Kidney (tissue), 14 donors: ENCODE measurements around the gene EMX1. TPM values are rescaled to one million over a fixed set of nuclear protein-coding genes. Genes with fewer than 3 reads are reported as not detected.

Experiments
- DNase-seq, 5 donors: peaks; one replicate each; pipeline ENCODE4 v3.0.0-alpha.2; 2013 to 2020
- FAIRE-seq: peaks from 2 replicates; lab custom pipeline; 2012; peaks lifted over from hg19 to GRCh38; lab: Jason Lieb, UNC
- H3K27ac ChIP-seq, 2 donors: one replicate each; pipeline ENCODE4 v1.7.0; 2013; ENCODE audit warnings: low read depth in 2 of 2, low read length in 2 of 2, inconsistent platforms in 1 of 2
- H3K27me3 ChIP-seq: one replicate; pipeline ENCODE4 v1.7.1; 2013; ENCODE audit warnings: low read length, inconsistent platforms; ENCODE audit not compliant: control insufficient read depth, insufficient read depth
- H3K36me3 ChIP-seq, 3 donors: one replicate each; pipeline versions ENCODE4 v1.7.0 to v1.7.1; 2013; ENCODE audit warnings: low read length in 3 of 3, control low read depth in 1 of 3, inconsistent platforms in 1 of 3; ENCODE audit not compliant: insufficient read depth in 3 of 3, control insufficient read depth in 2 of 3
- H3K4me1 ChIP-seq, 3 donors: one replicate each; pipeline versions ENCODE4 v1.7.0 to v1.7.1; 2013; ENCODE audit warnings: low read length in 3 of 3, inconsistent platforms in 1 of 3, low read depth in 1 of 3; ENCODE audit not compliant: control insufficient read depth in 2 of 3, insufficient read depth in 2 of 3
- H3K4me3 ChIP-seq, 3 donors: one replicate each; pipeline versions ENCODE4 v1.7.0 to v1.8.1; 2013; ENCODE audit warnings: low read length in 3 of 3, control low read depth in 1 of 3, inconsistent platforms in 1 of 3
- H3K9ac ChIP-seq, 3 donors: one replicate each; pipeline versions ENCODE4 v1.7.0 to v1.7.1; 2013; ENCODE audit warnings: low read length in 3 of 3, control low read depth in 1 of 3, inconsistent platforms in 1 of 3
- H3K9me3 ChIP-seq, 3 donors: one replicate each; pipeline versions ENCODE4 v1.7.0 to v1.7.1; 2013; ENCODE audit warnings: low read length in 3 of 3, control low read depth in 1 of 3, inconsistent platforms in 1 of 3; ENCODE audit not compliant: control insufficient read depth in 2 of 3, insufficient read depth in 1 of 3
- CTCF ChIP-seq: IDR thresholded peaks from 3 replicates; pipeline ENCODE4 v1.5.1; 2012; ENCODE audit warnings: mild to moderate bottlenecking, moderate library complexity, borderline replicate concordance; ENCODE audit not compliant: insufficient read depth; ENCODE audit errors: extremely low read depth
- intact Hi-C: fragments of 100-400 bp; cut with DNase I; formaldehyde crosslinking; loops from one replicate; pipeline ENCODE4 v1.11.1; 2022
- polyA plus RNA-seq: library from polyadenylated mRNA; stranded (reverse); fragments of 350-450 nt; fragmentation: Illumina TruSeq; extraction: RNeasy Lipid Tissue Mini Kit (QIAGEN cat#74804); gene quantifications from one replicate; pipeline ENCODE4 v1.2.3, GENCODE V29; 2014; ENCODE audit warnings: low read depth, low replicate concordance; ENCODE audit not compliant: insufficient read depth
- total RNA-seq: library from RNA; stranded (reverse); fragmentation: NEBNext Ultra II Directional; extraction: Animal tissue kit (Norgen Biotek cat#: 25700); gene quantifications from one replicate; pipeline ENCODE4 v1.2.1, GENCODE V29; 2021
- donor health status: control.
- donor health status: control.
- donor health status: control.
- donor health status: control.
- donor health status: control.
- donor health status: DM: yes; HTN: yes; CAD: no.
- donor health status: Normal renal cell carcinoma (clear cell type).

Gene EMX1
- total and polyA plus RNA-seq, 2 donors from 2014 or later, result 19.6 to 132 TPM

- Histone ChIP-seq H3K27me3 (no peaks in the 10 kb centered on the region), H3K9me3 (no peaks in the 10 kb centered on the region), H3K36me3 (no peaks in the 10 kb centered on the region), H3K4me1 (peaks cover 0 to 4% (median 0%) of the 10 kb centered on the region in 3 donors), H3K9ac (no peak overlapping the region), H3K4me3 (no peak overlapping the region), H3K27ac (no peak overlapping the region)
- intact Hi-C loops, result no loop called here
- TF ChIP-seq CTCF, result no peak
- no peak for FAIRE-seq
- DNase-seq, result peak in 1 of 5 donors; percentile 28
Observed at GRCh38 chr2:72952110-72952823, 34.9 kb downstream of the EMX1 start.

DNA sequence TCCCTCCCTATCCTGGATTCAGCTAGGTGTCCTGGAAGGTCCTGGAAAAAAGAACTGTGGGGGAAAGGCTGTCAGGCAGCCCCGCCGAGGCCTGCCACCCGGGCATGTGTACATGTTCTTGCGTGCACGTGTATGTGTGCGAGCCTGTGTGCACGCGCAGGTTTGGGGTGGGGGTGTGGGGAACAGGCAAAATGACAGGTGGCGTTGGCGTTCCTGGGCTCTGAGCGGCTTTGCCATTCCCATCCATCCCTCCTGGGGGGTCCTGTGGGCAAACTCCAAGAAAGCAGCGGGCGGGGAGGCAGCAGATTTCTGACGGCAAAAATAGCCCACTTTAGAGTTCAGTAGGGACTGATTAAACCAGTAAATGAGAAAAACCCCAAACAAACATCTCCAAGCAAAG, 35.6 kb downstream of the EMX1 start:
- FAIRE-seq, result no peak
- H3K9me3 ChIP-seq, result no peaks in the 10 kb centered on the region
- no peak overlapping the region for H3K4me3 ChIP-seq
- no peak overlapping the region for H3K27ac ChIP-seq
- H3K36me3 ChIP-seq, result no peaks in the 10 kb centered on the region
- no peak for TF ChIP-seq CTCF
- no peaks in the 10 kb centered on the region for H3K27me3 ChIP-seq
- no peak overlapping the region for H3K9ac ChIP-seq
- H3K4me1 ChIP-seq, result peaks cover 0 to 6% (median 0%) of the 10 kb centered on the region in 3 donors
- DNase-seq, result peak in 1 of 5 donors; percentile 56
- intact Hi-C loops, result no loop called here

- Histone ChIP-seq H3K36me3 (no peaks in the 10 kb centered on the region), H3K27me3 (no peaks in the 10 kb centered on the region), H3K27ac (no peak overlapping the region), H3K4me1 (peaks cover 0 to 7% (median 0%) of the 10 kb centered on the region in 3 donors), H3K9me3 (no peaks in the 10 kb centered on the region), H3K9ac (no peak overlapping the region), H3K4me3 (no peak overlapping the region)
- DNase-seq, result no peak
- no peak for FAIRE-seq
- no peak for TF ChIP-seq CTCF
- intact Hi-C loops, result no loop called here
Observed at GRCh38 chr2:72953528-72953927, 36.2 kb downstream of the EMX1 start.
